Measurements from ENCODE around the gene DMP1.
"Not testable (repeated sequence)": the region's sequence is repeated elsewhere in the genome, so short reads cannot be mapped to it uniquely, and the experiment has no call there.

The DMP1 gene

GRCh38 chr4:87688316-87688715 is 38.2 kb downstream of the DMP1 start:
- DNase-seq (ENCODE audit: low read depth), result no peak

GRCh38 chr4:87690947-87691346 is 40.9 kb downstream of the DMP1 start:
- not testable (repeated sequence) for DNase-seq (ENCODE audit: low read depth)

- not testable (repeated sequence) for DNase-seq (ENCODE audit: low read depth)
These were observed 42.0 kb downstream of the DMP1 start for GRCh38 chr4:87692060-87692459.

- no peak for DNase-seq (ENCODE audit: low read depth)
These were observed 47.2 kb downstream of the DMP1 start for GRCh38 chr4:87697272-87697671.

- no peak for DNase-seq (ENCODE audit: low read depth)
These were observed 47.9 kb downstream of the DMP1 start for GRCh38 chr4:87697945-87698344.

GRCh38 chr4:87698394-87698793 is 48.3 kb downstream of the DMP1 start:
- DNase-seq (ENCODE audit: low read depth), result no peak

- DNase-seq (ENCODE audit: low read depth), result no peak
These were observed 53.9 kb downstream of the DMP1 start for GRCh38 chr4:87704001-87704400.

GRCh38 chr4:87707279-87707918 is 57.3 kb downstream of the DMP1 start:
- DNase-seq (ENCODE audit: low read depth), result no peak

All from ELR (cell line).